IMR-90 (cell line): Measurements from ENCODE around the gene LINC00237.

Experiments
- POLR2A ChIP-seq: IDR thresholded peaks from 2 replicates; pipeline ENCODE4 v1.6.1; 2012; ENCODE audit warnings: mild to moderate bottlenecking, low read depth, low read length
- TF ChIP-seq, protein P1 (sequence below): conservative IDR thresholded peaks from 2 replicates; pipeline ENCODE4 v1.5.1; 2012; ENCODE audit warnings: mild to moderate bottlenecking, low read depth, low read length, improper control_type of control experiment
- TF ChIP-seq, protein P2 (sequence below): fragments of 150-350 bp; IDR thresholded peaks from 2 replicates; pipeline ENCODE4 v1.6.1; 2017; ENCODE audit warnings: mild to moderate bottlenecking, antibody characterized with exemption, low read length, low read depth

DNA sequence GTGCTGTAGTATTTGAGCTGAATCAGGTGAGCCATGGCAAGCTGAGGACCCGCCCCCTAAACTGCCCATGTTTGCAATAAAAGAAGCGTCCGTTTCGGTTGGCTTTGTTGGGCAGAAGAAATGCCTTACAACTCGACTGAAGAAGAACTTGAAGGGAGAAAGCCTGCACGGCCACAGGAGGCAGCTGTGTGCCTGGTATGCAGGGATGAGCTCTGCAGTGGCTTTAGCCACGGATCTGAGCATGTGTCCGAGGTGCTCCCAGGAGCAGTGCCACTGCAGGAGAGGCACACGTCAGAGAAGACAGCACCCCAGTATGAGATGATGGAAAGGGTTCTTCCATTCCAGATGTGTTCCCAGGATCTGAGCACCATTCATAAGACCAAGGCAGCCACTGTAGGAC, 43.2 kb upstream of the LINC00237 start:
- TF ChIP-seq, protein P1, sequence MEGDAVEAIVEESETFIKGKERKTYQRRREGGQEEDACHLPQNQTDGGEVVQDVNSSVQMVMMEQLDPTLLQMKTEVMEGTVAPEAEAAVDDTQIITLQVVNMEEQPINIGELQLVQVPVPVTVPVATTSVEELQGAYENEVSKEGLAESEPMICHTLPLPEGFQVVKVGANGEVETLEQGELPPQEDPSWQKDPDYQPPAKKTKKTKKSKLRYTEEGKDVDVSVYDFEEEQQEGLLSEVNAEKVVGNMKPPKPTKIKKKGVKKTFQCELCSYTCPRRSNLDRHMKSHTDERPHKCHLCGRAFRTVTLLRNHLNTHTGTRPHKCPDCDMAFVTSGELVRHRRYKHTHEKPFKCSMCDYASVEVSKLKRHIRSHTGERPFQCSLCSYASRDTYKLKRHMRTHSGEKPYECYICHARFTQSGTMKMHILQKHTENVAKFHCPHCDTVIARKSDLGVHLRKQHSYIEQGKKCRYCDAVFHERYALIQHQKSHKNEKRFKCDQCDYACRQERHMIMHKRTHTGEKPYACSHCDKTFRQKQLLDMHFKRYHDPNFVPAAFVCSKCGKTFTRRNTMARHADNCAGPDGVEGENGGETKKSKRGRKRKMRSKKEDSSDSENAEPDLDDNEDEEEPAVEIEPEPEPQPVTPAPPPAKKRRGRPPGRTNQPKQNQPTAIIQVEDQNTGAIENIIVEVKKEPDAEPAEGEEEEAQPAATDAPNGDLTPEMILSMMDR = no peak
- TF ChIP-seq POLR2A = no peak
- TF ChIP-seq, protein P2, sequence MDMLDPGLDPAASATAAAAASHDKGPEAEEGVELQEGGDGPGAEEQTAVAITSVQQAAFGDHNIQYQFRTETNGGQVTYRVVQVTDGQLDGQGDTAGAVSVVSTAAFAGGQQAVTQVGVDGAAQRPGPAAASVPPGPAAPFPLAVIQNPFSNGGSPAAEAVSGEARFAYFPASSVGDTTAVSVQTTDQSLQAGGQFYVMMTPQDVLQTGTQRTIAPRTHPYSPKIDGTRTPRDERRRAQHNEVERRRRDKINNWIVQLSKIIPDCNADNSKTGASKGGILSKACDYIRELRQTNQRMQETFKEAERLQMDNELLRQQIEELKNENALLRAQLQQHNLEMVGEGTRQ = no peak
